GM18873 (cell line): ENCODE measurements around the gene KLHL10.

Experiments used
- ATAC-seq: cut with Tn5 transposase; IDR thresholded peaks from one replicate; pipeline ENCODE4 v1.9.1; 2021; ENCODE audit warnings: mild to moderate bottlenecking, moderate library complexity, moderate number of reproducible peaks; ENCODE audit not compliant: unreplicated experiment, low FRiP score

Gene KLHL10

DNA sequence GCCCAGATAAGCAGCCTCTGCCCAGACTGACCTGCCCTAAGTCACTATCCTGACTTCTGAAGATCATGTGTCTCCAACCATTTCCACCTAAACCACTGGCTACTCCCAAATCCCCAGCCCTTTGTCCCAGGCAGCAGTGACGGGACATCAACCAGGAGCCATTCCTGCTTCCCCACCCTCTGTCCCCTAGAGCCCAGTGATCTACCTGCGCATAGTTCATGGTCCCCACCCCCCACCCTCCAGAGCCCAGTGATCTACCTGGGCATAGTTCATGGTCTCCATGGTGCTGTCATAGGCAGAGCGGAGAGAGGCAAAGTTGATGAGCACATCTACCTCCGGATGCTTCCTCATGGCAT is 54.4 kb downstream of the KLHL10 start:
- no peak for ATAC-seq

- no peak for ATAC-seq
Observed at GRCh38 chr17:41893384-41893783, 55.8 kb downstream of the KLHL10 start.

DNA sequence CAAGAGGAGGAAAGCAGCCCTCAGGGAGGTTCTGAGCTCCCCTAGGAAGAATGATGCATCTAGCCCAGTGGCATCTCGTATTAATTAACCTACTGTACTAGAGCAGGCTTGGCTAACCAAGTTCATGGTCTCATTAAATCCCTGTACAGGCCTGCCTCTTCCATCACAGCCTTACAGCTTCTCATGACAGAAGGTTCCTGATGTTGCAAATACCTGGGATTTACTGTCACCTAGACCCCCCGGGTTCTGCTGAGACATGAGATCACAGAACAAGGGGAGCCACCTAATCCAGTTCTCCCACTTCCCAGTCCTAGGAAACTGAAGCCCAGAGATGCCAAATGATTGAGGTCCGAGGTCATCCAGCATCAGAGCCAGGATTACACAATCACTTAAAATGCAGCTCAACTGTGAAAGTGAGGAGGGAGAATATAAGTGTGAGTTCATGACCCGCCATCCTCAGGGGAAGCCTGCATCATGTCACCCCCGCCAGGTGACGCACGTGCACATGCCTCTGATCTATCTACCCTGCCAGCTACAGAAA is 57.2 kb downstream of the KLHL10 start:
- no peak for ATAC-seq

DNA sequence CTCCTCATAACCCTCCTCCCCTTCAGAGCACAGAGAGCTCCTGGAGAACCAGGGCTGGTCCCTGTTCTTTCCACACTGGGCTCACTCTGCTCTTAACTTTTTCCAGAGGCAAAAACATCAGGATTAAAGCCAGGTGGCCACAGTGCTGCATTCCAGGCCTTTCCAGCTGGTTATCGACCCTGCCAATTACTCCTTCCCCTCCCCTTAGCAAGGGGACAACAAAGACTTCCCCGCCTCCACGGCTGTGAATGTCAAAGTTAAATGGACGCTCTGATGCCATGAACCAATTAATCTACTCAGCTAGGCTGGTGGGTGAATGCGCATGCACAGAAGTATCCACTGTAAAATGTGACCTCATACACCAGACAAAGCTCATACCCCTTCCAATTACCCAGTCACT is 58.0 kb downstream of the KLHL10 start:
- no peak for ATAC-seq

DNA sequence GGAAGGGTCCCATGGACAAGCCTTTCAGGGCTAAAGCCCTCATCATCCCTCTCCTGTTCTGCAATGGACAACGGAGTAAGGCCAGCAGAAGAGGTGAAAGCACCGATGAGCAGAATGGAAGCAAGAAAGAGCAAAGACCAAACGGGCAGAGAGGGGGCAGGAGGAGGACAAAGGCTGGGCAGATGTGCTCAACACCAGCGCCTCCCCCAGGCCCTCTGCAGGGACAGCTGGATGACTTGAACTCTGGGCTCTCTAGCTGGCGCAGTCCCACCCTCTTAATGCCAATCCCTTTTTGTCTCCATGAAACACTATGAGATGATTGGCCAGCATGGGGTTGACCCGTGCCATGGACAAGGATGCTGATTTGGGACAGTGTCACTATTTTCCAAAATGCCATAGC is 59.1 kb downstream of the KLHL10 start:
- no peak for ATAC-seq
